A673 (cell line): Measurements from ENCODE around the gene CYSLTR2. TPM values are rescaled to one million over a fixed set of nuclear protein-coding genes. Genes with fewer than 3 reads are reported as not detected.

Experiments
- BruUV-seq: library from RNA; stranded (reverse); fragments of 400-500 nt; replicated peaks from 2 replicates; lab custom pipeline; 2021; lab: Mats Ljungman, UMichigan
- CTCF ChIA-PET: fragments of 300-600 bp; sonication (Branson Sonifier 250); formaldehyde crosslinking; loops from one replicate; lab custom pipeline; 2022; ENCODE audit warnings: antibody characterized with exemption; lab: Charles Lee
- POLR2A ChIA-PET: fragments of 300-600 bp; sonication (Branson Sonifier 250); formaldehyde crosslinking; loops from one replicate; lab custom pipeline; 2022; ENCODE audit warnings: antibody characterized with exemption; ENCODE audit not compliant: low non-redundant PET; lab: Charles Lee
- DNase-seq: peaks from one replicate; pipeline ENCODE4 v3.0.0-alpha.2; 2015; ENCODE audit warnings: low spot score
- H3K27ac ChIP-seq: fragments of 200-600 bp; sonication (generic); 2 replicates; pipeline ENCODE4 v1.5.1; 2016; ENCODE audit warnings: mixed run types, low read depth, mild to moderate bottlenecking, mixed read lengths, antibody characterized with exemption, low read length; ENCODE audit not compliant: poor library complexity, severe bottlenecking
- H3K27me3 ChIP-seq: fragments of 200-600 bp; sonication (generic); replicated peaks from 2 replicates; pipeline ENCODE4 v1.6.1; 2017; ENCODE audit warnings: mixed run types, low read depth, mild to moderate bottlenecking, mixed read lengths, antibody characterized with exemption, low read length; ENCODE audit not compliant: insufficient read depth, poor library complexity
- H3K36me3 ChIP-seq: fragments of 200-600 bp; sonication (generic); 2 replicates; pipeline ENCODE4 v1.6.1; 2016; ENCODE audit warnings: mixed run types, mild to moderate bottlenecking, mixed read lengths, antibody characterized with exemption, low read length; ENCODE audit not compliant: insufficient read depth, poor library complexity, severe bottlenecking
- H3K4me1 ChIP-seq: fragments of 200-600 bp; sonication (generic); 2 replicates; pipeline ENCODE4 v1.6.1; 2017; ENCODE audit warnings: mixed run types, mild to moderate bottlenecking, mixed read lengths, antibody characterized with exemption, low read length; ENCODE audit not compliant: insufficient read depth, poor library complexity, severe bottlenecking
- H3K4me3 ChIP-seq: fragments of 200-600 bp; sonication (generic); 2 replicates; pipeline ENCODE4 v1.5.1; 2016; ENCODE audit warnings: low read depth, mixed run types, mild to moderate bottlenecking, mixed read lengths, low read length; ENCODE audit not compliant: poor library complexity, severe bottlenecking
- H3K9me3 ChIP-seq: fragments of 200-600 bp; sonication (generic); 2 replicates; pipeline ENCODE4 v1.6.1; 2016; ENCODE audit warnings: mixed run types, low read depth, mild to moderate bottlenecking, mixed read lengths, antibody characterized with exemption, low read length; ENCODE audit not compliant: poor library complexity, severe bottlenecking
- CTCF ChIP-seq: fragments of 300-800, 200-600 bp; sonication (generic); conservative IDR thresholded peaks from 2 replicates; pipeline ENCODE4 v1.5.1; 2017; ENCODE audit warnings: low read depth, mild to moderate bottlenecking, antibody characterized with exemption, low read length, moderate library complexity, mixed read lengths
- EZH2 ChIP-seq: fragments of 200-600 bp; sonication (generic); IDR thresholded peaks from 2 replicates; pipeline ENCODE4 v1.6.1; 2017; ENCODE audit warnings: borderline replicate concordance, low read depth, mild to moderate bottlenecking, mixed read lengths, antibody characterized with exemption, low read length; ENCODE audit not compliant: poor library complexity, severe bottlenecking
- intact Hi-C: fragments of 100-400 bp; cut with micrococcal nuclease; formaldehyde crosslinking; loops from one replicate; pipeline ENCODE4 v1.10.0; 2022; ENCODE audit not compliant: unreplicated experiment
- total RNA-seq: library from RNA; stranded (reverse); gene quantifications from 2 replicates; pipeline ENCODE4 v1.2.3, GENCODE V29; 2021

CYSLTR2 gene
- total RNA-seq, 1 experiment from 2014 or later = not detected

- POLR2A ChIA-PET = no interaction called here
- H3K9me3 ChIP-seq = peaks cover 6% of the 10 kb centered on the region
- BruUV-seq = no TSS peak
- CTCF ChIA-PET = no interaction called here
- H3K4me3 ChIP-seq = no peak overlapping the region
- no peak for DNase-seq
- intact Hi-C loops = loop anchor here (10.0 kb wide), 1 partner anchor 966 kb away; no protein-coding TSS in a partner anchor
- no peaks in the 10 kb centered on the region for H3K4me1 ChIP-seq
- peaks cover 5% of the 10 kb centered on the region for H3K27me3 ChIP-seq
- TF ChIP-seq EZH2 (no peak), CTCF (no peak)
- no peaks in the 10 kb centered on the region for H3K36me3 ChIP-seq
- no peak overlapping the region for H3K27ac ChIP-seq
Measured at GRCh38 chr13:48760626-48761025, 106.9 kb downstream of the CYSLTR2 start.

Other genes with a start within 250 kb of the CYSLTR2 start
- 4.0 and 6.7 TPM in 2 replicates for gene LPAR6, start 240.8 kb upstream of the CYSLTR2 start, total RNA-seq
- 4.3 and 6.3 TPM in 2 replicates for gene RCBTB2, start 120.8 kb upstream of the CYSLTR2 start, total RNA-seq